ENCODE measurements around the gene RAI1. TPM values are rescaled to one million over a fixed set of nuclear protein-coding genes. Genes with fewer than 3 reads are reported as not detected.

Gene RAI1
- total and polyA plus RNA-seq, 2 of the 13 experiments (the other 11 are each of a cell fraction or from before 2014, with no cell fraction given), result 3.4 to 5.2 TPM

- peak; percentile 79; the same call in 1 of the 2 replicates for TF ChIP-seq ZNF136 (CRISPR knock-in tag; IDR thresholded peaks at IDR 0.05; ENCODE audit: low read depth)
- TF ChIP-seq HNRNPL (IDR thresholded peaks at IDR 0.05; ENCODE audit: low read depth, low read length), result 0 out of 2 replicates have a peak, but pooled peaks have one; percentile 31
- no peak for TF ChIP-seq ZNF530 (CRISPR knock-in tag; IDR thresholded peaks at IDR 0.05; ENCODE audit: low read depth)
- TF ChIP-seq ZNF142 (CRISPR knock-in tag; IDR thresholded peaks at IDR 0.05), result no peak; the same call in 1 of the 2 replicates
- no peak for TF ChIP-seq NFIB (CRISPR knock-in tag; IDR thresholded peaks at IDR 0.05; ENCODE audit: borderline replicate concordance)
- no peak for TF ChIP-seq ZNF552 (CRISPR knock-in tag; IDR thresholded peaks at IDR 0.05; ENCODE audit: borderline replicate concordance)
- peak; percentile 33 for TF ChIP-seq ZNF883 (CRISPR knock-in tag; IDR thresholded peaks at IDR 0.05; ENCODE audit: not compliant biosample characterization)
- no peak for TF ChIP-seq NFE2L1 (CRISPR knock-in tag; IDR thresholded peaks at IDR 0.05; ENCODE audit: borderline replicate concordance)
- TF ChIP-seq HINFP (CRISPR knock-in tag; IDR thresholded peaks at IDR 0.05; ENCODE audit: low read depth), result peak; percentile 68; the same call in 1 of the 2 replicates
- peak; percentile 60; the same call in 1 of the 2 replicates for TF ChIP-seq ZNF275 (CRISPR knock-in tag; IDR thresholded peaks at IDR 0.05; ENCODE audit: borderline replicate concordance)
- no peak for TF ChIP-seq ZFP36L2 (CRISPR knock-in tag; IDR thresholded peaks at IDR 0.05)
- peak; percentile 35; the same call in 1 of the 2 replicates for TF ChIP-seq MAX (IDR thresholded peaks at IDR 0.05)
- TF ChIP-seq ZNF441 (CRISPR knock-in tag; IDR thresholded peaks at IDR 0.05; ENCODE audit: borderline replicate concordance), result no peak
- peak; percentile 99 for TF ChIP-seq PATZ1 (CRISPR knock-in tag; IDR thresholded peaks at IDR 0.05)
Measured at GRCh38 chr17:17710728-17711541, 29.7 kb downstream of the RAI1 start (continued).

All from HepG2 (cell line).